Erythroblast (primary cell): ENCODE measurements around the gene SMURF2.

Experiments used
- GATA1 ChIP-seq: IDR thresholded peaks from 2 replicates; pipeline ENCODE4 v1.6.1; 2011; ENCODE audit warnings: low read depth, mild to moderate bottlenecking, control low read depth, low read length, moderate library complexity
- POLR2A ChIP-seq: IDR thresholded peaks from 2 replicates; pipeline ENCODE4 v1.6.1; 2011; ENCODE audit warnings: mild to moderate bottlenecking, low read length

DNA sequence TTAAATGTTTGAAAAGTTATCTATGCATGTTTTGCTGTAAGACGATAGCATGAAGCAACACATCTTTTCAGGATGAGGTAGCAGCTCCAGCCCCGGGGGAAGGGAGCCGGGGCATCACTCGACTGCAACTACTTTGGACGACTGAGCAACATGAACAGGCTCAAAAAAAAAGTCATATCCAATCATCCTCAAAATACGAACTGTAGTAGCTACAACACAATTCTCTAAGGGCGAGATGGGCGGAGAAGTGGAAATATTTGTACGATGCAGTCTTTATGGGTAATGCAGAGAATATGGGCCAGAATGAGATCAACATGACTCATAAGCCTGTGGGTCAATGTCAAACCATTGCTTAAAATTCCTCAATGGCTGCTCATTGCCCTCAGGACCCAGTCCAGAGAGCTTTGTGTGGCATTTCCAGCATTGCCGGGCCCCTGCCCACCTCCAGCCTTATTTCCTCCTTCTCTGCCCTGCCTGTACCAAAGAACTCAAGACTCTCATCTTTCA is 17.7 kb upstream of the SMURF2 start:
- TF ChIP-seq POLR2A, result no peak
- no peak for TF ChIP-seq GATA1
